SK-N-SH (cell line): ENCODE measurements around the gene COL4A2. TPM values are rescaled to one million over a fixed set of nuclear protein-coding genes. Genes with fewer than 3 reads are reported as not detected.

Source experiments
- CTCF ChIA-PET: fragments of 300-600, 350-600 bp; formaldehyde crosslinking; extraction: SDS; loops from one replicate; lab custom pipeline; 2021; lab: Yijun Ruan, JAX
- POLR2A ChIA-PET: fragments of 350-600 bp; sonication (Branson Sonifier 250); formaldehyde crosslinking; extraction: SDS; loops from one replicate; lab custom pipeline; 2020; ENCODE audit warnings: antibody characterized with exemption, inconsistent platforms; lab: Yijun Ruan, JAX
- DNase-seq: peaks from one replicate; pipeline ENCODE4 v3.0.0; 2012
- H2AFZ ChIP-seq: fragments of 200-600 bp; sonication (generic); 2 replicates; pipeline ENCODE4 v1.8.1; 2016; ENCODE audit warnings: antibody characterized with exemption, mild to moderate bottlenecking, low read depth
- H3F3A ChIP-seq: fragments of 200-600 bp; sonication (generic); replicated peaks from 2 replicates; pipeline ENCODE3; 2016; ENCODE audit warnings: antibody characterized with exemption, mild to moderate bottlenecking; ENCODE audit not compliant: insufficient read depth
- H3K27ac ChIP-seq, 2 experiments: fragments of 200-500 bp in 1 of 2; fragments of 200-600 bp in 1 of 2; sonication (Bioruptor generic) in 1 of 2; sonication (generic), shearing (Covaris generic) in 1 of 2; 2 replicates each; pipeline versions ENCODE4 v1.5.1 to v1.6.1; 2014 to 2016; ENCODE audit warnings: low read depth in 2 of 2, inconsistent platforms in 1 of 2, low read length in 1 of 2, mild to moderate bottlenecking in 1 of 2, mixed read lengths in 1 of 2
- H3K27me3 ChIP-seq: fragments of 200-600 bp; sonication (generic), shearing (Covaris generic); 2 replicates; pipeline ENCODE4 v1.6.1; 2016; ENCODE audit warnings: mixed run types; ENCODE audit not compliant: insufficient read depth
- H3K36me3 ChIP-seq, 2 experiments: fragments of 200-500 bp in 1 of 2; fragments of 200-600 bp in 1 of 2; sonication (Bioruptor generic) in 1 of 2; sonication (generic) in 1 of 2; replicated peaks in 1 of 2; 2 replicates each; pipeline versions ENCODE3 to v1.5.1; 2014 to 2016; ENCODE audit warnings: low read length in 1 of 2, mild to moderate bottlenecking in 1 of 2; ENCODE audit not compliant: insufficient read depth in 2 of 2, control insufficient read depth in 1 of 2
- H3K4me1 ChIP-seq, 2 experiments: fragments of 200-500 bp in 1 of 2; fragments of 200-600 bp in 1 of 2; sonication (Bioruptor generic) in 1 of 2; sonication (generic), shearing (Covaris generic) in 1 of 2; 2 replicates each; pipeline versions ENCODE4 v1.5.1 to v1.6.1; 2014 to 2016; ENCODE audit warnings: low read depth in 1 of 2, low read length in 1 of 2, mixed run types in 1 of 2; ENCODE audit not compliant: insufficient read depth in 2 of 2, control insufficient read depth in 1 of 2
- H3K4me2 ChIP-seq: fragments of 200-600 bp; sonication (generic), shearing (Covaris generic); 2 replicates; pipeline ENCODE4 v1.6.1; 2017; ENCODE audit warnings: mixed run types
- H3K4me3 ChIP-seq, 2 experiments: fragments of 200-500 bp in 1 of 2; fragments of 200-600 bp in 1 of 2; sonication (Bioruptor generic) in 1 of 2; sonication (generic), shearing (Covaris generic) in 1 of 2; 2 replicates each; pipeline versions ENCODE4 v1.5.1 to v1.8.1; 2014 to 2016; ENCODE audit warnings: low read depth in 2 of 2, inconsistent platforms in 1 of 2, low read length in 1 of 2, mild to moderate bottlenecking in 1 of 2, mixed read lengths in 1 of 2, moderate library complexity in 1 of 2
- H3K79me2 ChIP-seq: fragments of 200-600 bp; sonication (generic); 2 replicates; pipeline ENCODE4 v1.8.1; 2017; ENCODE audit warnings: mild to moderate bottlenecking; ENCODE audit not compliant: insufficient read depth
- H3K9ac ChIP-seq: fragments of 200-600 bp; sonication (generic); 2 replicates; pipeline ENCODE4 v1.6.1; 2017; ENCODE audit warnings: mixed run types
- H3K9me2 ChIP-seq: fragments of 200-600 bp; sonication (generic); 2 replicates; pipeline ENCODE4 v1.6.1; 2017; ENCODE audit warnings: mixed run types
- H3K9me3 ChIP-seq: fragments of 200-600 bp; sonication (generic); 2 replicates; pipeline ENCODE4 v1.6.1; 2017; ENCODE audit warnings: mixed run types, mild to moderate bottlenecking, moderate library complexity
- H4K20me1 ChIP-seq: fragments of 200-600 bp; sonication (generic); 2 replicates; pipeline ENCODE4 v1.6.1; 2017; ENCODE audit warnings: mild to moderate bottlenecking, mixed run types; ENCODE audit not compliant: insufficient read depth
- EP300 ChIP-seq, 2 experiments: IDR thresholded peaks; 2 replicates each; pipeline versions ENCODE4 v1.4.0 to v1.6.1; 2012; ENCODE audit warnings: borderline replicate concordance in 1 of 2, low read depth in 1 of 2, low read length in 1 of 2
- FOSL2 ChIP-seq: IDR thresholded peaks from 2 replicates; pipeline ENCODE4 v1.4.0; 2012; ENCODE audit warnings: low read depth, mild to moderate bottlenecking, moderate library complexity, borderline replicate concordance
- FOXM1 ChIP-seq: IDR thresholded peaks from 2 replicates; pipeline ENCODE4 v1.4.0; 2012; ENCODE audit warnings: low read depth, mild to moderate bottlenecking
- JUND ChIP-seq: IDR thresholded peaks from 2 replicates; pipeline ENCODE4 v1.4.0; 2012
- MEF2A ChIP-seq: IDR thresholded peaks from 2 replicates; pipeline ENCODE4 v1.4.0; 2012; ENCODE audit warnings: low read depth, borderline replicate concordance
- POLR2AphosphoS5 ChIP-seq: IDR thresholded peaks from 2 replicates; pipeline ENCODE4 v1.6.1; 2012; ENCODE audit warnings: low read depth, low read length
- RCOR1 ChIP-seq: fragments of 150-350 bp; IDR thresholded peaks from 2 replicates; pipeline ENCODE4 v1.6.1; 2017; ENCODE audit warnings: antibody characterized with exemption, low read length
- RFX5 ChIP-seq: IDR thresholded peaks from 2 replicates; pipeline ENCODE4 v1.6.1; 2012; ENCODE audit warnings: mild to moderate bottlenecking, improper control_type of control experiment, low read length
- RXRA ChIP-seq: IDR thresholded peaks from 2 replicates; pipeline ENCODE4 v1.4.0; 2012; ENCODE audit warnings: low read depth, mild to moderate bottlenecking, borderline replicate concordance
- SIN3A ChIP-seq: IDR thresholded peaks from 2 replicates; pipeline ENCODE4 v1.6.1; 2012; ENCODE audit warnings: low read depth, mild to moderate bottlenecking, low read length, moderate library complexity, borderline replicate concordance
- SMC3 ChIP-seq: IDR thresholded peaks from 2 replicates; pipeline ENCODE4 v1.6.1; 2012; ENCODE audit warnings: low read depth, low read length, improper control_type of control experiment
- TCF12 ChIP-seq: IDR thresholded peaks from 2 replicates; pipeline ENCODE4 v1.4.0; 2012
- TEAD4 ChIP-seq: IDR thresholded peaks from 2 replicates; pipeline ENCODE4 v1.4.0; 2012; ENCODE audit warnings: mild to moderate bottlenecking, borderline replicate concordance; ENCODE audit not compliant: insufficient read depth
- WGBS: methylation state at CpG from one replicate; pipeline ENCODE4 v1.1.6; 2017; ENCODE audit warnings: low lambda C conversion rate; 5-methylcytosine and 5-hydroxymethylcytosine counted together
- polyA plus RNA-seq, 3 experiments: library from polyadenylated mRNA; depleted of rRNA; stranded (reverse); fragments of >200 nt; gene quantifications; 2 replicates each; pipeline ENCODE4 v1.2.3, GENCODE V29; 2012
- TF ChIP-seq, protein P1 (sequence below): IDR thresholded peaks from 2 replicates; pipeline ENCODE4 v1.4.0; 2012; ENCODE audit warnings: low read depth
- TF ChIP-seq, protein P2 (sequence below): IDR thresholded peaks from 2 replicates; pipeline ENCODE4 v1.4.0; 2012; ENCODE audit warnings: low read depth, borderline replicate concordance
- TF ChIP-seq, protein P3 (sequence below): IDR thresholded peaks from 2 replicates; pipeline ENCODE4 v1.4.0; 2012; ENCODE audit warnings: low read depth, borderline replicate concordance
- TF ChIP-seq, protein P4 (sequence below): fragments of 150-350 bp; IDR thresholded peaks from 2 replicates; pipeline ENCODE4 v1.6.1; 2016; ENCODE audit warnings: mild to moderate bottlenecking, low read depth, low read length
- TF ChIP-seq, protein P5 (sequence below): fragments of 150-350 bp; IDR thresholded peaks from 2 replicates; pipeline ENCODE4 v1.6.1; 2017; ENCODE audit warnings: antibody characterized with exemption, low read length, low read depth, borderline replicate concordance

COL4A2 gene
- polyA plus RNA-seq, 1 of the 3 experiments (the other 2 are of a cell fraction): 137 TPM

DNA sequence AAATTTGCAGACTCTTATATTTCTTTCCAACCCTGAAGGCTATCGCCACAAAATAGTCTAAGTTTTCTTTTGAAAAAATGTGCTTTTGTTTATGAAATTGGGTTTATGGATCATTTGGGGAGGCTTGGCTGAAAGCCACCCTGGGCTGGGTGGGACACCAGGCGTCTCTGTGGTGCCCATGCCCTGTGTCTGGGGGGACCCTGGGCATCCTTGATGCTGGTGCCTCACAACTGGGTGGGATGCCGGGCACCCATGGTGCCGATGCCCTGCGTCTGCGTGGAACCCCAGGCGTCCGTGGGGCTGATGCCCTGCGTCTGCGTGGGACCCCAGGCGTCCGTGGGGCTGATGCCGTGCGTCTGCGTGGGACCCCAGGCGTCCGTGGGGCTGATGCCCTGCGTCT is 149.5 kb downstream of the COL4A2 start (continued):
- TF ChIP-seq, protein P1, sequence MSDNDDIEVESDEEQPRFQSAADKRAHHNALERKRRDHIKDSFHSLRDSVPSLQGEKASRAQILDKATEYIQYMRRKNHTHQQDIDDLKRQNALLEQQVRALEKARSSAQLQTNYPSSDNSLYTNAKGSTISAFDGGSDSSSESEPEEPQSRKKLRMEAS: no peak

DNA sequence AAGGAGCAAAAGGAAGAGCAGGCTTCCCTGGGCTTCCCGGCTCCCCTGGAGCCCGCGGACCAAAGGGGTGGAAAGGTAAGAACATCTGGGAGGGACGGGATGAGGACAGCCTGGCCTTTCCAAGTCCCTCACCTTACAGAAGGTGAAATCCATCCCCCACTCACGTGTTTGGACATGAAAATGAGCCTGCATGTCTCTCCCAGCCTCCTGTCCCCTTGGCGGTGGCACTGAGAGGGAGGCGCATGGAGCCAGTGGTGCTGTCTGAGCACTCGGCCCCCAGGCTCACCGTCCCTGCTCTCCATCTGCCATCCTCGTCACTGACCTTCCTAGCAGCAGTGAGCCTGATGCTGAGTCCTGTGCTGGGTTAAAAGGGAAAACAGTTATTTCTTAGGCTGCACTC is 150.3 kb downstream of the COL4A2 start:
- H3K27ac ChIP-seq: no peak overlapping the region
- no peak overlapping the region for H2AFZ ChIP-seq
- ChIA-PET POLR2A (no interaction called here), CTCF (no interaction called here)
- H3K27me3 ChIP-seq: no peaks in the 10 kb centered on the region
- H3K4me1 ChIP-seq: peaks cover 0 to 5% of the 10 kb centered on the region in 2 experiments; a peak in 1 of 4 replicates
- 94% methylated on average over 9 of the region's 10 CpGs for WGBS
- no peak overlapping the region for H3K4me3 ChIP-seq
- TF ChIP-seq, protein P2, sequence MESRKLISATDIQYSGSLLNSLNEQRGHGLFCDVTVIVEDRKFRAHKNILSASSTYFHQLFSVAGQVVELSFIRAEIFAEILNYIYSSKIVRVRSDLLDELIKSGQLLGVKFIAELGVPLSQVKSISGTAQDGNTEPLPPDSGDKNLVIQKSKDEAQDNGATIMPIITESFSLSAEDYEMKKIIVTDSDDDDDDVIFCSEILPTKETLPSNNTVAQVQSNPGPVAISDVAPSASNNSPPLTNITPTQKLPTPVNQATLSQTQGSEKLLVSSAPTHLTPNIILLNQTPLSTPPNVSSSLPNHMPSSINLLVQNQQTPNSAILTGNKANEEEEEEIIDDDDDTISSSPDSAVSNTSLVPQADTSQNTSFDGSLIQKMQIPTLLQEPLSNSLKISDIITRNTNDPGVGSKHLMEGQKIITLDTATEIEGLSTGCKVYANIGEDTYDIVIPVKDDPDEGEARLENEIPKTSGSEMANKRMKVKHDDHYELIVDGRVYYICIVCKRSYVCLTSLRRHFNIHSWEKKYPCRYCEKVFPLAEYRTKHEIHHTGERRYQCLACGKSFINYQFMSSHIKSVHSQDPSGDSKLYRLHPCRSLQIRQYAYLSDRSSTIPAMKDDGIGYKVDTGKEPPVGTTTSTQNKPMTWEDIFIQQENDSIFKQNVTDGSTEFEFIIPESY: no peak
- TF ChIP-seq MEF2A: no peak
- no peak for TF ChIP-seq RFX5
- no peak for TF ChIP-seq SMC3
- no peak for TF ChIP-seq POLR2AphosphoS5
- TF ChIP-seq TCF12: no peak
- TF ChIP-seq FOXM1: no peak
- TF ChIP-seq RCOR1: no peak
- no peak for TF ChIP-seq JUND
- no peak for TF ChIP-seq EP300 (IDR thresholded peaks at IDR 0.05; ENCODE audit: borderline replicate concordance in 1 of 2, low read depth in 1 of 2, low read length in 1 of 2)
- TF ChIP-seq SIN3A: no peak
- TF ChIP-seq, protein P3, sequence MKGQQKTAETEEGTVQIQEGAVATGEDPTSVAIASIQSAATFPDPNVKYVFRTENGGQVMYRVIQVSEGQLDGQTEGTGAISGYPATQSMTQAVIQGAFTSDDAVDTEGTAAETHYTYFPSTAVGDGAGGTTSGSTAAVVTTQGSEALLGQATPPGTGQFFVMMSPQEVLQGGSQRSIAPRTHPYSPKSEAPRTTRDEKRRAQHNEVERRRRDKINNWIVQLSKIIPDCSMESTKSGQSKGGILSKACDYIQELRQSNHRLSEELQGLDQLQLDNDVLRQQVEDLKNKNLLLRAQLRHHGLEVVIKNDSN: no peak
- no peak for TF ChIP-seq RXRA
- TF ChIP-seq FOSL2: no peak
- TF ChIP-seq TEAD4: no peak
- TF ChIP-seq, protein P1: no peak
- TF ChIP-seq, protein P4, sequence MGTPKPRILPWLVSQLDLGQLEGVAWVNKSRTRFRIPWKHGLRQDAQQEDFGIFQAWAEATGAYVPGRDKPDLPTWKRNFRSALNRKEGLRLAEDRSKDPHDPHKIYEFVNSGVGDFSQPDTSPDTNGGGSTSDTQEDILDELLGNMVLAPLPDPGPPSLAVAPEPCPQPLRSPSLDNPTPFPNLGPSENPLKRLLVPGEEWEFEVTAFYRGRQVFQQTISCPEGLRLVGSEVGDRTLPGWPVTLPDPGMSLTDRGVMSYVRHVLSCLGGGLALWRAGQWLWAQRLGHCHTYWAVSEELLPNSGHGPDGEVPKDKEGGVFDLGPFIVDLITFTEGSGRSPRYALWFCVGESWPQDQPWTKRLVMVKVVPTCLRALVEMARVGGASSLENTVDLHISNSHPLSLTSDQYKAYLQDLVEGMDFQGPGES: no peak
- TF ChIP-seq, protein P5, sequence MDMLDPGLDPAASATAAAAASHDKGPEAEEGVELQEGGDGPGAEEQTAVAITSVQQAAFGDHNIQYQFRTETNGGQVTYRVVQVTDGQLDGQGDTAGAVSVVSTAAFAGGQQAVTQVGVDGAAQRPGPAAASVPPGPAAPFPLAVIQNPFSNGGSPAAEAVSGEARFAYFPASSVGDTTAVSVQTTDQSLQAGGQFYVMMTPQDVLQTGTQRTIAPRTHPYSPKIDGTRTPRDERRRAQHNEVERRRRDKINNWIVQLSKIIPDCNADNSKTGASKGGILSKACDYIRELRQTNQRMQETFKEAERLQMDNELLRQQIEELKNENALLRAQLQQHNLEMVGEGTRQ: no peak
- H3K9ac ChIP-seq: no peak overlapping the region
- no peaks in the 10 kb centered on the region for H3K9me3 ChIP-seq
- no peaks in the 10 kb centered on the region for H4K20me1 ChIP-seq
- peaks cover 9 to 17% of the 10 kb centered on the region in 2 experiments for H3K36me3 ChIP-seq
- no peak overlapping the region for H3K4me2 ChIP-seq
- peaks cover 3% of the 10 kb centered on the region for H3F3A ChIP-seq
- H3K79me2 ChIP-seq: no peaks in the 10 kb centered on the region
- DNase-seq: no peak
- H3K9me2 ChIP-seq: no peaks in the 10 kb centered on the region
